Prostate gland (tissue), 2 donors: ENCODE data around the gene RASAL2. TPM values are rescaled to one million over a fixed set of nuclear protein-coding genes. Genes with fewer than 3 reads are reported as not detected.

ENCODE experiments used
- DNase-seq: peaks from one replicate; pipeline ENCODE4 v3.0.0-alpha.2; 2019; ENCODE audit warnings: low spot score
- H3K27ac ChIP-seq, 2 donors: fragments of 200-600 bp; sonication (generic); 2 replicates each; pipeline ENCODE4 v1.5.1; 2017 to 2019
- H3K27me3 ChIP-seq: fragments of 200-600 bp; sonication (generic); replicated peaks from 2 replicates; pipeline ENCODE4 v1.5.1; 2019; ENCODE audit not compliant: insufficient read depth
- H3K36me3 ChIP-seq, 2 donors: fragments of 200-600 bp; sonication (generic); 1 replicate in 1 of 2; 2 replicates in 1 of 2; pipeline versions ENCODE4 v1.5.1 to v1.8.1; 2017 to 2019
- H3K4me1 ChIP-seq: fragments of 200-600 bp; sonication (generic); replicated peaks from 2 replicates; pipeline ENCODE4 v1.5.1; 2019
- H3K4me3 ChIP-seq, 2 donors: fragments of 200-600 bp; sonication (generic); 2 replicates each; pipeline ENCODE4 v1.5.1; 2017 to 2019
- H3K9me3 ChIP-seq: fragments of 200-600 bp; sonication (generic); 2 replicates; pipeline ENCODE4 v1.5.1; 2017
- POLR2A ChIP-seq: fragments of 450-650 bp; IDR thresholded peaks from one replicate; pipeline ENCODE4 v1.6.1; 2016; ENCODE audit warnings: antibody characterized with exemption, mild to moderate bottlenecking
- POLR2AphosphoS5 ChIP-seq: sonication (generic); formaldehyde crosslinking; IDR thresholded peaks from one replicate; pipeline ENCODE4 v1.6.1; 2017; ENCODE audit warnings: antibody characterized with exemption
- WGBS: methylation state at CpG from one replicate; pipeline ENCODE4 v1.1.5; 2018; 5-methylcytosine and 5-hydroxymethylcytosine counted together
- intact Hi-C: fragments of 100-400 bp; cut with DNase I; formaldehyde crosslinking; loops from one replicate; pipeline ENCODE4 v1.14.2; 2022
- total RNA-seq, 2 donors: library from RNA; depleted of rRNA; stranded (reverse); fragments of >200 nt; gene quantifications; one replicate each; pipeline ENCODE4 v1.1.0, GENCODE V29; 2016
- TF ChIP-seq, protein P1 (sequence below), 4 experiments: fragments of 200-600 bp in 2 of 4; fragments of 450-650 bp in 2 of 4; sonication (generic) in 2 of 4; IDR thresholded peaks; 1 replicate in 3 of 4; 2 replicates in 1 of 4; pipeline ENCODE4 v1.5.1; 2016 to 2019; ENCODE audit warnings: antibody characterized with exemption in 4 of 4, mild to moderate bottlenecking in 2 of 4, moderate library complexity in 2 of 4

RASAL2 gene
- total RNA-seq, 2 donors from 2014 or later = 9.2 to 36.9 TPM

DNA sequence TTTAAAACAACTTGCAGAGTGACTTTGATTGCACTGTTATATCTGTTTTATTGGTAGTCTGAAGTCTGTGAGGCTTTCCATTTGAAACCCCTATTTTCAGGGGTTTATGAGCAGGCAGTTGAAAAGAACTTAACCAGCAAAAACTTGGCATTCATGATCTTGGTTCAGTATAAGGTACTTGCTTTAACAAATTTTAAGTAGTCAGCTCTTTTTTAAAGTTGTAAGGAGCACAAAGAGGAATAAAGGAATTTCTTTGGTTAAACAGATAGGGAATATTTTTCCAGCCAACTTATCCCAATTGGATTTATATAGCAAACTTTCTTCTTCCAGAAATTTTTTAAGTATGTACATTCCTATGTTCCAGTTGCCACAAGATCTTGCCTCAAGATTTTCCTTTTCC, 138.2 kb downstream of the RASAL2 start:
- no peaks in the 10 kb centered on the region for H3K27me3 ChIP-seq
- no peak for DNase-seq
- H3K4me3 ChIP-seq = no peak overlapping the region
- no peaks in the 10 kb centered on the region for H3K9me3 ChIP-seq
- intact Hi-C loops = no loop called here
- no peaks in the 10 kb centered on the region for H3K4me1 ChIP-seq
- H3K27ac ChIP-seq = no peak overlapping the region
- no peak for TF ChIP-seq POLR2A
- no peak for TF ChIP-seq POLR2AphosphoS5
- TF ChIP-seq, protein P1, sequence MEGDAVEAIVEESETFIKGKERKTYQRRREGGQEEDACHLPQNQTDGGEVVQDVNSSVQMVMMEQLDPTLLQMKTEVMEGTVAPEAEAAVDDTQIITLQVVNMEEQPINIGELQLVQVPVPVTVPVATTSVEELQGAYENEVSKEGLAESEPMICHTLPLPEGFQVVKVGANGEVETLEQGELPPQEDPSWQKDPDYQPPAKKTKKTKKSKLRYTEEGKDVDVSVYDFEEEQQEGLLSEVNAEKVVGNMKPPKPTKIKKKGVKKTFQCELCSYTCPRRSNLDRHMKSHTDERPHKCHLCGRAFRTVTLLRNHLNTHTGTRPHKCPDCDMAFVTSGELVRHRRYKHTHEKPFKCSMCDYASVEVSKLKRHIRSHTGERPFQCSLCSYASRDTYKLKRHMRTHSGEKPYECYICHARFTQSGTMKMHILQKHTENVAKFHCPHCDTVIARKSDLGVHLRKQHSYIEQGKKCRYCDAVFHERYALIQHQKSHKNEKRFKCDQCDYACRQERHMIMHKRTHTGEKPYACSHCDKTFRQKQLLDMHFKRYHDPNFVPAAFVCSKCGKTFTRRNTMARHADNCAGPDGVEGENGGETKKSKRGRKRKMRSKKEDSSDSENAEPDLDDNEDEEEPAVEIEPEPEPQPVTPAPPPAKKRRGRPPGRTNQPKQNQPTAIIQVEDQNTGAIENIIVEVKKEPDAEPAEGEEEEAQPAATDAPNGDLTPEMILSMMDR (IDR thresholded peaks at IDR 0.05) = no peak
- no peaks in the 10 kb centered on the region for H3K36me3 ChIP-seq

GRCh38 chr1:178232949-178233348, 139.0 kb downstream of the RASAL2 start:
- no peaks in the 10 kb centered on the region for H3K9me3 ChIP-seq
- intact Hi-C loops = no loop called here
- no peak for TF ChIP-seq POLR2A
- no peak for TF ChIP-seq POLR2AphosphoS5
- TF ChIP-seq, protein P1 (IDR thresholded peaks at IDR 0.05) = no peak
- 86% methylated on average over 3 of the region's 3 CpGs for WGBS
- no peaks in the 10 kb centered on the region for H3K27me3 ChIP-seq
- DNase-seq = no peak
- no peaks in the 10 kb centered on the region for H3K4me1 ChIP-seq
- H3K36me3 ChIP-seq = no peaks in the 10 kb centered on the region
- no peak overlapping the region for H3K4me3 ChIP-seq
- H3K27ac ChIP-seq = no peak overlapping the region

DNA sequence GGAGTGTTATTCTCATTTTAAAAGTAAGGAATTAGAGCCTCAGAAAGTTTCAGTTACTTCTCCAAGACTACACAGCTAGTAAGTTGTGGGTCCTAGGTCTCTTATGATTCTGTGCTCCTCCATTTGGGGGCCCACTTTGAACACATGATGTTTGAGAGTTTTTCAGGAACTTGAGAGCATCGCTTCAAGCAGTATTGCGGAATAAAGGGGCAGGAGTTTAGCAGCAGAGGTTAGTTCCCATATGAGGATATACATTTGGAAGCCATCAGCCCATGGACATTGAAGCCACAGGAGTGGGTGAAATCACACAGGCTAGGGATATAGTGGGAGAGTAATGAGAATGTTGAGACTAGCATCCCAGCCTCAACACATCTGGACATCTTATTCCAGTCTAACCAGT, 143.2 kb downstream of the RASAL2 start:
- 98% methylated on average over 2 of the region's 2 CpGs for WGBS
- no peaks in the 10 kb centered on the region for H3K9me3 ChIP-seq
- no peak for DNase-seq
- no peak overlapping the region for H3K27ac ChIP-seq
- no peaks in the 10 kb centered on the region for H3K36me3 ChIP-seq
- no peak overlapping the region for H3K4me3 ChIP-seq
- TF ChIP-seq, protein P1 (IDR thresholded peaks at IDR 0.05) = no peak
- TF ChIP-seq POLR2A (no peak), POLR2AphosphoS5 (no peak)
- H3K27me3 ChIP-seq = no peaks in the 10 kb centered on the region
- intact Hi-C loops = no loop called here
- H3K4me1 ChIP-seq = no peaks in the 10 kb centered on the region

GRCh38 chr1:178238722-178239510, 145.0 kb downstream of the RASAL2 start:
- intact Hi-C loops = no loop called here
- H3K36me3 ChIP-seq = no peaks in the 10 kb centered on the region
- TF ChIP-seq POLR2AphosphoS5 = no peak
- TF ChIP-seq POLR2A = no peak
- TF ChIP-seq, protein P1 (IDR thresholded peaks at IDR 0.05) = no peak
- H3K27me3 ChIP-seq = no peaks in the 10 kb centered on the region
- DNase-seq = no peak
- H3K4me3 ChIP-seq = no peak overlapping the region
- no peaks in the 10 kb centered on the region for H3K9me3 ChIP-seq
- H3K4me1 ChIP-seq = no peaks in the 10 kb centered on the region
- WGBS = 13% methylated on average over 1 of the region's 1 CpG
- H3K27ac ChIP-seq = no peak overlapping the region

- no peak for DNase-seq
- TF ChIP-seq, protein P1 (IDR thresholded peaks at IDR 0.05) = no peak
- TF ChIP-seq POLR2A (no peak), POLR2AphosphoS5 (no peak)
- intact Hi-C loops = no loop called here
- Histone ChIP-seq H3K36me3 (no peaks in the 10 kb centered on the region), H3K4me3 (no peak overlapping the region), H3K9me3 (no peaks in the 10 kb centered on the region), H3K27me3 (no peaks in the 10 kb centered on the region), H3K4me1 (no peaks in the 10 kb centered on the region), H3K27ac (no peak overlapping the region)
- WGBS = 92% methylated on average over 1 of the region's 1 CpG
Measured at GRCh38 chr1:178241057-178241456, 147.2 kb downstream of the RASAL2 start.
